Vagina (tissue), 2 donors: ENCODE data around the gene AP2M1.

Source experiments
- CTCF ChIP-seq, 3 experiments: fragments of 450-650 bp in 2 of 3; fragments of 200-600 bp in 1 of 3; sonication (generic) in 1 of 3; IDR thresholded peaks; one replicate each; pipeline ENCODE4 v1.5.1; 2017 to 2019; ENCODE audit warnings: antibody characterized with exemption in 3 of 3, mild to moderate bottlenecking in 2 of 3, moderate library complexity in 2 of 3
- POLR2AphosphoS5 ChIP-seq, 2 donors: sonication (generic); formaldehyde crosslinking; IDR thresholded peaks; one replicate each; pipeline ENCODE4 v1.9.0; 2017; ENCODE audit warnings: antibody characterized with exemption in 2 of 2, mild to moderate bottlenecking in 2 of 2, low read depth in 1 of 2; ENCODE audit not compliant: insufficient read depth in 1 of 2

- TF ChIP-seq POLR2AphosphoS5 (IDR thresholded peaks at IDR 0.05; ENCODE audit: insufficient read depth in 1 of 2, low read depth in 1 of 2) = no peak
- no peak for TF ChIP-seq CTCF (IDR thresholded peaks at IDR 0.05)
These were observed 14.8 kb downstream of the AP2M1 start for GRCh38 chr3:184189421-184189820.
